HG03460 (cell line): ENCODE measurements around the gene C9orf50.

Experiments used
- ATAC-seq: cut with Tn5 transposase; IDR thresholded peaks from one replicate; pipeline ENCODE4 v1.9.1; 2021; ENCODE audit not compliant: unreplicated experiment

C9orf50 gene

DNA sequence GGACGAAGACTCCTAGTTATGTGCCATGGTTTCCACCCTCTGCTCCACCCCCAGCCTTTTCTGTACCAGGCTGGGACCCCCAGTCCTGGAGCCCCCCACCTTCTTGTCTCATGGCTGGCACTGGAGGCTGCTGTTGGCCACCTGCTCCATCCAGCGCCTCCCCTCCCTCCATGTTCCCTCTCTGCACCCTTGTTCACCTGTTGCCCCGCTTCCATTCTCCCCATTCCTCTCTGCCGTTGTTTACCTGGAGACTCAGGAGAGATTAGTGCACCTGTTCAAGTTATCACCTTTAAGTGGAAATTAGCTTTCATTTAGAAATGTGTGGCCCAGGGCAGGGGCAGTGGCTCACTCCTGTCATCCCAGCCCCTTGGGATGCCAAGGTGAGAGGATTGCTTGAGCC lies 12.3 kb upstream of the C9orf50 start:
- no peak for ATAC-seq

DNA sequence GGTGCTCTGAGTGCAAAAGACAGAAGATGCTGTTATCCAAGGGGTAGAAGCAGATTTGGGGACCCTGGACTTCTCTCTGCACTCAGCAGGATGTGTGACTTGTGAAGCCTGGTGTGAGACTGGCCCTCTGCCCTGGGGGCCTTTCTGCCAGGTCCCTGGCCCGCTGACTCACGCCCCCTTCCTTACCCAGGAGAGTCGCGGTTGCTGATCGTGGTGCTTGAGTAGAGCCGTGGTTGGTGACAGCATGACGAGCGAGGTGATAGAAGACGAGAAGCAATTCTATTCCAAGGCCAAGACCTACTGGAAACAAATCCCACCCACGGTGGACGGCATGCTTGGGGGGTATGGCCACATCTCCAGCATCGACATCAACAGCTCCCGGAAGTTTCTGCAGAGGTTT lies 11.6 kb upstream of the C9orf50 start:
- no peak for ATAC-seq

- no peak for ATAC-seq
These were observed 10.8 kb upstream of the C9orf50 start for GRCh38 chr9:129631674-129632129.

DNA sequence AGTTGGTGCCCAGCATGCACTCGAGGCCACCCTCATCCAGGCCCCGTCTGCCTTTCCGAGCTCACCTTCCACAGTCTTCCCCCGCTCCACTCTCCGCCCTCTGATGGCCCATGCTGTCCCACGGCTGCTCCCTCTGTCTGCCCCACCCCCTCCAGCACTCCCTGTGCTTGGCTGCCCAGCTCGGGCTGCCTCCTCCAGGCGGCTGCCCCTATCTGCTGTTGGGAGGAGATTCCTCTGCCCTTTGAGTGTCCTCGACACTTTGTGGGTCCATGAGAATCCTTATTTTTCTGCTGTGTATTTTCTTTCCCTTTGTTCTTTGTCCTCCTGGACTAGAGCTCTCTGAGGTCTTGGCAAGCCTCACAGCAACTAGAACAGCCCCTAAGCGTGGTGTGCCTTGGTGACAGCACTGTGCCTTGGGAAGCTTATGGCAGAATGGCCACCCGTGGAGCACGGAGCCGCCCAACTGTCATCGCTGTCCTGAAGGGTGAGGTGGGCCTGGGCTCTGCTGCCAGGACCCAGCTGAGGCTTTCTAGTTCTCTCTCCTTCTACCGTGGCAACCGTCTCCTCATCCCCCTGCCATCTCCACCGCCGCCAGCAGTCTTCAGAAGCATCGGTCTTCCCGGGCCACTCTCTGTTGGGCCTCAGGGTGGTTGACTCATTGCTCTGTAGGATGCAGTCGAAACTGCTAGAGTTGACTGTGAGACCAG lies 10.2 kb upstream of the C9orf50 start:
- ATAC-seq = no peak

- ATAC-seq = no peak
These were observed 8.4 kb upstream of the C9orf50 start for GRCh38 chr9:129629251-129629820.

- no peak for ATAC-seq
These were observed 7.8 kb upstream of the C9orf50 start for GRCh38 chr9:129628709-129629108.

DNA sequence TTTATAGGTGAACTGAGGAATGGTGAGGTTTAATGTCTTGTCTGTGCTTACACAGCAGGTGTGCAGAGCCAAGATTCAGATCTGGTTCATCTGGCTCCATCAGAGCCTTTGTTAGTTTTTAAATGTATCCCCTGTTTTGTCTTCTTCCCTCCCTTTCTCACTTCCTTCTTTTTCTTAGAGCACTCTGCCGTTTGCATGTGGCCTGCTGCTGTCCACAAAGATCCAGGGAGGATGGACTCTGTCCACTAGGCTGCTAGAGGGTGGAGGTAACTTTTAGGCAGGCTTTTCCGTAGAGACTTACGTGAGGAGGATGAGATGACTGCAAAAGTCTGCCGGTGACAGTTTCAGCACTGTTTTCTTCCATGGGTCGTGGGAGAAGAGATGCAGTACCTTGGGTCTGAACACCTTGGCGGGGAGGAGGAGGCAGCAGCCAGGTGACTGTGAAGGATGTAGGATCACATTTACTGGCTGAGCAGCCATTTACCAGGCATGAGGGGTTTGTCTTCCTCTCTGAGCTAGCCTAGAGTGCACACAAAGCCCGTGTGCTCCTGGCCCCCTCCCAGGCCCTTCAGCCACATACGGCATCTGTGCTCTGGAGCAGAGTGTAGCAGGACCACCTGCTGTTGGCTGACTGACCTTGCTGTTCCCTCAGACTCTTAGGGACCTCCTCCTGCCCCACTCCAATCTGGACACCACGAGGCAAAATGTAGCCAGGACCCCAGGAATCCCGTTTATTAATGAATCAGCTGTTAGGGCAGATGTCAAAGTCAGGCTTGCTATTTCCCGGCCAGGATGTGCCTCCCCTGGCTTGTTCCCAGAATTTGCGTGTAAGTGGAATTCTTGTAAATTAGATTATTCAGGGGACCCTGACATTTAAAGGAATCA lies 6.9 kb upstream of the C9orf50 start:
- no peak for ATAC-seq

- peak; percentile 20 for ATAC-seq
These were observed 5.9 kb upstream of the C9orf50 start for GRCh38 chr9:129626625-129627284.

DNA sequence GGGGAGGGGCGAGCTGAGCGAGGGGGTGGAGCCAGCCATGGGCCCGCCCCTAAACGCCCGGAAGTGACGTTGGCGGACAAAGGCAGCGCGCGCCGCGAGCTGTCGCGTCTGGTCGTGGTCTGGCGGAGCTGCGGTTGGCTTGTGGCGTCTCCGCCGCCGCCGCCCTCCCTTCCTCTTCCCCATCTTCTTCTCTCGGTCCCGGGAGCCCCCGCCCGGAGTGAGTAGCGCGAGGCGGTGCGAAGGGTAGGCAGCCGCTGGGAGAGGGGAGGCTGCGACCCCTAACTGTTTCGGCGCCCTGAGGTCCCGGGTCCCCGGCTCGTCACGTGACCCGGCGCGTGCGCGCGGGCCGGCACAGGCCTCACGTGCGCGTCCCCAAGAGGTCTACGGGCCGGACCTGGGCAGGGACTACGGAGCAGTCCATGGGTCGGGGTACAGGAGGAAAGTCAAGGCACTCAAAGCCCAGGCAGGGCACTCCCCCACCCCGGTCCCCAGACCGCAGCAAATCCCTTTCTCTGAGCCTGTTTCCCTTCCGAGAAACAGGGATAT lies 5.3 kb upstream of the C9orf50 start, which contains the start of gene NTMT1:
Gene NTMT1 (plus strand): TSS at position 85 of the 546 bp plus-strand sequence. CDS start 6,541 bp downstream, outside the sequence.
- peak; percentile 74 for ATAC-seq

- no peak for ATAC-seq
These were observed 4.0 kb upstream of the C9orf50 start for GRCh38 chr9:129624947-129625346.

- ATAC-seq = no peak
These were observed 3.4 kb upstream of the C9orf50 start for GRCh38 chr9:129624168-129624759.

- no peak for ATAC-seq
These were observed 2.4 kb upstream of the C9orf50 start for GRCh38 chr9:129623331-129623730.

DNA sequence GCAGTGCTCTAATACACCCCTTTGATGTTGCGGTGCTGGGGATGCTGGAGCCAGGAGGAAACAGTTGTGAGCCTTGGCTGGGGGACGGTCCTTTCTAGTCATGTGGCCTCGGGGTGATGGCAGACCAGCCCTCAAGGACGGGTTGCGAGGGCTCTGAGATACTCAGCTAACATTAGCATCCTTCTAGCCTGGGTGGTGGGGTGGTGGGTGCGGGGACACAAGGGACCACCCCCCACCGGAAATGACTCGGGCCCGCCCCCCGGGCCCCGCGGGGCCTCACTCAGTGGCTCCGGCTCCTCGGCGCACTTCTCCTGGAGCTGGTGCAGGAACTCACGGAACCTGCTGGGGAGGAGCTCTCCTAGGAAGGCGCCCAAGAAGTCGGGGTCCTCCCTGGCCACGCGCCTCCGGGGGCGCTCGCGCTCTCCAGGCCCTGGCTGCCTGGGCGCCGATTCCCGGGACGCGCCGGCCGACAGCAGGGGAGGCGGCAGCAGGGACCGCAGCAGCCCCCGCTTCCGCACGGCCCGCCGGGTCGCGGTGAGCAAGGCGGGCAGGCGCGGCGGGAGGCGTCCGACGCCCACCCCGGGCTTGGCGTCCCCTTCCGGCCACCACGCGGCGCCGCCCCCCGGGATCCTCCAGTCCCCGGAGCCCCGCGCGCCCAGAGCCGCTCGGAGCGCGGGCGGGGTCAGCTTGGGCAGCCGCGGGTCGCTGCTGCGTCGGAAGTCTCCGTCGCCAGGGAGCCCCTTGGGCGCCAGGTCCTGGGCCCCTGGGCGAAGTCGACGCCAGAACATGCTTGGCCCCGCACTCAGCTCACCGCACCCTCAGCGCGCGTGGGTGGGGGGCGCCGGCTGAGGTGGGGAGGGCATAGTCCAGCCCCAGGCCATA lies 873 bp downstream of the C9orf50 start:
- ATAC-seq = no peak

- no peak for ATAC-seq
These were observed 3.7 kb downstream of the C9orf50 start for GRCh38 chr9:129617167-129617566.

- ATAC-seq = no peak
These were observed 5.3 kb downstream of the C9orf50 start for GRCh38 chr9:129615407-129616285.

DNA sequence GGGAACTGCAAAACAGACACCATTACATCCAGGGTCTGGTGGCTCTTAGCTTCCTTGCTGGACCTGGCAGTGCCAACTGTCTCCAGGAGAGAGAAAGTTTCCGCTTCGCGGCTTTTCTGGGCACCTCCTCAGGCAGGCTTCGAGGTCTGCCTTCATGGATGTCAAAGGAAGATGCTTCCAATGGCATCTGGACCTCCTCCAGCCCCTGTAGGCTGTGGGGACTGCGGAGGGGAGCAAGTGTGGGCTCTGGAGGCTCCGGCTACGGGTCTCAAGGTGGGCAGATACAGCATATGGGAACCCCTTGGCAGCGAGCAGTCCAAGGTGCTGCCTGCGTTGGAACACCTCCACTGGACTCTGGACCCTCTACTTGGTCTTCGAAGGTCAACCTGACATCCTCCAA lies 6.0 kb downstream of the C9orf50 start:
- ATAC-seq = no peak

DNA sequence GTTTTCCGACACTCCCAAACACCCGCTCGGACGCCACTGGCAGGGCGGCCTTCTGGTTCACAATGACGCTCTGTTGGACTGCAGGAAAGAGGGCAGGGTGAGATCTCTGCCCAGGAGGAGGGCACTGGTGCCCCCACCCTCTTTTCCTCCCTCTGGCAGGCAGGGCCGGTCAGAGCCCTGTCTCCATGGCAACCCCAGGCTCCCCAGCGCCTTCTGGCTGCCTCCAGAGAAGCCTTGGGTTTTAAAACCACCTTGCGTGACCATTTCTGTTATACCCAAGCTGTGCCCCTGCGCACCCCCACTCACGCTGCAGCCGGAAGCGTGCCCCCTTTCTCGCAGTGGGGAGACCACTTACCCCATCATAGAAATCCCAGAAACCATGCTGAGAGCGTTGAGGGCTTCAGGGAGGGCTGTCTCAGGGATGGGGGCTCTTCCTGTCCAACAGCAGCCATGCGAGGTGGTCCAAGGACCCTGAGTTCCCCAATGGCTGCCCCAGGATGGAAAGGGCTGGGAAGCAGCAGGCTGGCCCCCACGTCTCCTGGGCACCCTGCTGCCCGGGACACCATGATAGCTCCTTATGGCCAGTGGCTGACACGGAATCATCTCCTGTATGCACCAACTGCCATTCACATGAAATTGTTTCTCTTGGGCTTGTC lies 7.3 kb downstream of the C9orf50 start:
- ATAC-seq = no peak
